K562 (cell line): ENCODE results near the gene ROR2. TPM values are rescaled to one million over a fixed set of nuclear protein-coding genes. Genes with fewer than 3 reads are reported as not detected.

Experiments used
- ATAC-seq: fragments of 200-7000 bp; cut with Tn5 transposase; 3 replicates; pipeline ENCODE4 v1.9.1; 2020; ENCODE audit warnings: moderate library complexity
- BruUV-seq: library from RNA; stranded (reverse); fragments of 400-500 nt; replicated peaks from 2 replicates; lab custom pipeline; 2021; lab: Mats Ljungman, UMichigan
- CTCF ChIA-PET: fragments of 300-600 bp; formaldehyde crosslinking; extraction: SDS; loops from one replicate; lab custom pipeline; 2021; ENCODE audit warnings: low intra/inter-chr PET ratio; lab: Yijun Ruan, JAX
- POLR2A ChIA-PET: fragments of 300-600, 350-650 bp; sonication (Branson Sonifier 250); formaldehyde crosslinking; extraction: SDS; loops from one replicate; lab custom pipeline; 2021; ENCODE audit warnings: antibody characterized with exemption, inconsistent platforms; lab: Yijun Ruan, JAX
- DNase-seq, 4 experiments: peaks; one replicate each; pipeline versions ENCODE4 v3.0.0 to v3.0.0-alpha.2; 2011 to 2018; ENCODE audit warnings: low spot score in 3 of 4, mixed read lengths in 3 of 4; ENCODE audit errors: extremely low read depth in 1 of 4
- FAIRE-seq: peaks from 2 replicates; lab custom pipeline; 2011; peaks lifted over from hg19 to GRCh38; lab: Jason Lieb, UNC
- H2AFZ ChIP-seq: 2 replicates; pipeline ENCODE4 v1.6.0; 2011; ENCODE audit warnings: low read depth, low read length, control low read depth, inconsistent platforms
- H3K27ac ChIP-seq: fragments of 200-600 bp; 3 replicates; pipeline ENCODE4 v1.8.0; 2011; ENCODE audit warnings: low read depth, mild to moderate bottlenecking, control low read depth, inconsistent platforms, low read length, moderate library complexity, mixed read lengths; ENCODE audit errors: extremely low read depth
- H3K27me3 ChIP-seq, 2 experiments: fragments of 300-600 bp in 1 of 2; 2 replicates in 1 of 2; 3 replicates in 1 of 2; pipeline versions ENCODE4 v1.6.0 to v1.8.0; 2011; ENCODE audit warnings: inconsistent platforms in 2 of 2, low read length in 2 of 2, mild to moderate bottlenecking in 1 of 2, mixed read lengths in 1 of 2, moderate library complexity in 1 of 2; ENCODE audit not compliant: control insufficient read depth in 2 of 2, insufficient read depth in 2 of 2
- H3K36me3 ChIP-seq: fragments of 300-600 bp; 3 replicates; pipeline ENCODE4 v1.8.0; 2011; ENCODE audit warnings: mild to moderate bottlenecking, low read length, inconsistent platforms; ENCODE audit not compliant: control insufficient read depth, insufficient read depth
- H3K4me1 ChIP-seq, 2 experiments: fragments of 200-600 bp in 1 of 2; replicated peaks in 1 of 2; 2 replicates in 1 of 2; 3 replicates in 1 of 2; pipeline versions ENCODE4 v1.5.1 to v1.8.0; 2011; ENCODE audit warnings: inconsistent platforms in 2 of 2, low read length in 2 of 2, mild to moderate bottlenecking in 1 of 2, mixed read lengths in 1 of 2, moderate library complexity in 1 of 2; ENCODE audit not compliant: control insufficient read depth in 2 of 2, insufficient read depth in 2 of 2
- H3K4me2 ChIP-seq: 2 replicates; pipeline ENCODE4 v1.6.1; 2011; ENCODE audit warnings: low read length, control low read depth, inconsistent platforms, mixed read lengths; ENCODE audit not compliant: insufficient read depth
- H3K4me3 ChIP-seq: fragments of 200-600 bp; sonication (generic), shearing (Covaris generic); 2 replicates; pipeline ENCODE4 v1.5.1; 2016; ENCODE audit warnings: control low read depth, inconsistent platforms
- H3K79me2 ChIP-seq: fragments of 200-600 bp; 3 replicates; pipeline ENCODE4 v1.8.0; 2011; ENCODE audit warnings: low read length, inconsistent platforms; ENCODE audit not compliant: control insufficient read depth, insufficient read depth
- H3K9ac ChIP-seq, 2 experiments: 2 replicates each; pipeline versions ENCODE4 v1.6.0 to v1.6.1; 2011; ENCODE audit warnings: low read depth in 2 of 2, low read length in 2 of 2, control low read depth in 1 of 2, inconsistent platforms in 1 of 2, mild to moderate bottlenecking in 1 of 2, mixed read lengths in 1 of 2; ENCODE audit not compliant: insufficient read depth in 1 of 2
- H3K9me1 ChIP-seq: one replicate; pipeline ENCODE4 v1.6.0; 2011; ENCODE audit warnings: inconsistent platforms, mild to moderate bottlenecking, low read length, moderate library complexity; ENCODE audit not compliant: control insufficient read depth, insufficient read depth
- H3K9me3 ChIP-seq: replicated peaks from 2 replicates; pipeline ENCODE4 v1.5.1; 2011; ENCODE audit warnings: low read depth, low read length, inconsistent platforms; ENCODE audit not compliant: control insufficient read depth, insufficient read depth
- H4K20me1 ChIP-seq: replicated peaks from 2 replicates; pipeline ENCODE4 v1.6.1; 2011; ENCODE audit warnings: low read length, inconsistent platforms, mixed read lengths; ENCODE audit not compliant: control insufficient read depth, insufficient read depth
- BACH1 ChIP-seq: fragments of 200-800 bp; sonication (Bioruptor generic); IDR thresholded peaks from 2 replicates; pipeline ENCODE4 v1.6.1; 2016; ENCODE audit warnings: missing genetic modification characterization, missing compliant biosample characterization
- BMI1 ChIP-seq: fragments of 150-350 bp; IDR thresholded peaks from 2 replicates; pipeline ENCODE4 v1.6.1; 2014; ENCODE audit warnings: low read length
- C11orf30 ChIP-seq: fragments of 450-650 bp; IDR thresholded peaks from 2 replicates; pipeline ENCODE4 v1.6.1; 2016; ENCODE audit warnings: low read depth, mild to moderate bottlenecking
- CBX3 ChIP-seq, 2 experiments: IDR thresholded peaks; 1 replicate in 1 of 2; 2 replicates in 1 of 2; pipeline ENCODE4 v1.6.1; 2012; ENCODE audit warnings: inconsistent platforms in 2 of 2, low read length in 2 of 2, borderline replicate concordance in 1 of 2, control low read depth in 1 of 2
- CEBPG ChIP-seq, 3 experiments: fragments of 200-800 bp in 1 of 3; sonication (Bioruptor generic) in 1 of 3; sonication (generic) in 1 of 3; formaldehyde crosslinking in 1 of 3; IDR thresholded peaks in 2 of 3; conservative IDR thresholded peaks in 1 of 3; 2 replicates each; pipeline versions ENCODE4 v1.6.1 to v1.8.0; 2016 to 2022; ENCODE audit warnings: missing compliant biosample characterization in 2 of 3, missing genetic modification characterization in 2 of 3, mild to moderate bottlenecking in 1 of 3, missing genetic modification reagents in 1 of 3
- EP400 ChIP-seq: fragments of 450-650 bp; IDR thresholded peaks from 2 replicates; pipeline ENCODE4 v1.6.1; 2017; ENCODE audit warnings: antibody characterized with exemption, mild to moderate bottlenecking, moderate library complexity
- GABPB2 ChIP-seq: fragments of 250-450 bp; sonication (Bioruptor Pico); conservative IDR thresholded peaks from 2 replicates; pipeline ENCODE4 v1.5.1; 2021; ENCODE audit warnings: mild to moderate bottlenecking
- GTF2A2 ChIP-seq: IDR thresholded peaks from 2 replicates; pipeline ENCODE4 v1.6.1; 2016; ENCODE audit warnings: mild to moderate bottlenecking, missing genetic modification characterization, missing compliant biosample characterization
- JUNB ChIP-seq: fragments of 450-650 bp; formaldehyde crosslinking; conservative IDR thresholded peaks from 2 replicates; pipeline ENCODE4 v1.4.0; 2020; ENCODE audit warnings: mild to moderate bottlenecking
- KDM2B ChIP-seq: fragments of 250-450 bp; sonication (Bioruptor Pico); IDR thresholded peaks from 2 replicates; pipeline ENCODE4 v1.8.0; 2021; ENCODE audit warnings: mild to moderate bottlenecking, moderate library complexity
- NELFE ChIP-seq: IDR thresholded peaks from 2 replicates; pipeline ENCODE4 v1.6.1; 2011; ENCODE audit warnings: mild to moderate bottlenecking; ENCODE audit not compliant: insufficient read depth, insufficient read length
- RBFOX2 ChIP-seq: fragments of 200-400 bp; formaldehyde crosslinking; IDR thresholded peaks from 2 replicates; pipeline ENCODE4 v1.6.1; 2017; ENCODE audit warnings: low read depth, mild to moderate bottlenecking, low read length, moderate library complexity
- SLC30A9 ChIP-seq: fragments of 250-450 bp; sonication (Bioruptor Pico); IDR thresholded peaks from 2 replicates; pipeline ENCODE4 v1.8.0; 2022; ENCODE audit warnings: mild to moderate bottlenecking, moderate library complexity
- TCFL5 ChIP-seq: fragments of 250-450 bp; sonication (Bioruptor Pico); conservative IDR thresholded peaks from 2 replicates; pipeline ENCODE4 v1.6.1; 2021; ENCODE audit warnings: mild to moderate bottlenecking, moderate library complexity, matching md5 sums
- ZNF146 ChIP-seq: IDR thresholded peaks from one replicate; pipeline ENCODE4 v1.6.1; 2018; ENCODE audit warnings: missing compliant biosample characterization; ENCODE audit not compliant: unreplicated experiment
- ZNF324 ChIP-seq: fragments of 250-450 bp; sonication (Bioruptor Pico); IDR thresholded peaks from 2 replicates; pipeline ENCODE4 v1.4.0; 2020; ENCODE audit warnings: mild to moderate bottlenecking
- ZNF589 ChIP-seq: fragments of 200-800 bp; sonication (Bioruptor generic); IDR thresholded peaks from 2 replicates; pipeline ENCODE4 v1.6.1; 2016; ENCODE audit warnings: low read depth, missing genetic modification characterization, missing compliant biosample characterization
- ZSCAN29 ChIP-seq: fragments of 450-650 bp; IDR thresholded peaks from 2 replicates; pipeline ENCODE4 v1.6.1; 2017
- WGBS: fragments of 100-300 bp; shearing (Covaris generic); methylation state at CpG from one replicate; pipeline ENCODE4 v1.1.6; 2016; ENCODE audit warnings: low coverage, mixed read lengths; ENCODE audit not compliant: insufficient coverage; ENCODE audit errors: missing lambda C conversion rate; 5-methylcytosine and 5-hydroxymethylcytosine counted together
- in situ Hi-C: fragments of 300-500 bp; cut with MboI; formaldehyde crosslinking; loops from 4 replicates; pipeline ENCODE4 v1.15.0; 2018; ENCODE audit warnings: inconsistent platforms, mixed read lengths
- intact Hi-C: fragments of 100-400 bp; cut with micrococcal nuclease; formaldehyde crosslinking; loops from 2 replicates; pipeline ENCODE4 v1.14.2; 2022
- polyA plus RNA-seq, 8 experiments: library from polyadenylated mRNA; depleted of rRNA in 4 of 8; stranded (reverse) in 5 of 8; unstranded in 3 of 8; fragments of >200 nt; fragmentation: Nextera tagmentation in 2 of 8; fragmentation: Illumina TruSeq in 1 of 8; extraction: Ambion mirVana in 2 of 8; extraction: Trizol in 1 of 8; gene quantifications; 2 replicates each; pipeline versions ENCODE4 v1.2.1 to v1.2.3, GENCODE V29; 2011 to 2014; ENCODE audit warnings: inconsistent platforms in 1 of 8, missing spikeins in 1 of 8
- total RNA-seq, 7 experiments: library from RNA; depleted of rRNA in 6 of 7; stranded (reverse); fragments of >200 nt in 6 of 7; fragmentation: Illumina TruSeq in 2 of 7; extraction: Trizol in 2 of 7; gene quantifications; 2 replicates each; pipeline versions ENCODE4 v1.2.1 to v1.2.3, GENCODE V29; 2011 to 2021; ENCODE audit warnings: low replicate concordance in 1 of 7
- TF ChIP-seq, protein P1 (sequence below): fragments of 450-650 bp; formaldehyde crosslinking; IDR thresholded peaks from 2 replicates; pipeline ENCODE4 v1.4.0; 2020; ENCODE audit warnings: mild to moderate bottlenecking, mixed read lengths

Gene ROR2
- total and polyA plus RNA-seq, 9 of the 15 experiments (the other 6 are each of a cell fraction or from before 2014, with no cell fraction given), result 5.6 to 33.8 (median 15.3) TPM

DNA sequence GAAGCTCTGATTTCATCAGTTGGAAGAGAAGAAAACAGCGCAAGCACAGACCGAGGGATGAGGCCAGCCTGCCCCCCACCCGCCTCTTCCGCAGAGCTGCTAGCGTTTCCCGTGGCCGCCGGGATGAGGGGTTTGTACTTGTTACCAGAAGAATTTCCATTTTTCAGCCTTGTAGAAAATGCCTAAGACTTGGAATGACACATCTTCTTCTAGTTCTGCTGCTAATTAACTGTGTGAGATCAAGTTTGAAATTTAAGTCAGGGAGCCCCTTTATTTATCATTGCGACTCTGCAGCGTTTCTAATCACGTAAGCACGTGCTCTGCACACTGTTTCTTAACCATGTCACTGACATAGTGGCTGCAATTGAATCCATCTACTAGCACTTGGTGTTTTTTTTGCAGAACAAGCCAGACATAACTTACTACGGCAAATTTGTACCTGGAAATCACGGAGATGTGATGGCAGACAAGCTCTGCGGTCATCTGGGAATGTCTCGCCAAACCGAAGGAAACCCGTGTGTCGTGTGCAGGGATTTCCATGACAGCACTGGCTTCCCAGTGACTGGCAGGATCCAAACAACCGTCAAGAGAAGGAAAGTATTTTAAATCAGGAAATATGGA, 41.8 kb upstream of the ROR2 start:
- Histone ChIP-seq H3K9me3 (no peaks in the 10 kb centered on the region), H3K4me3 (no peak overlapping the region), H3K4me2 (no peak overlapping the region), H3K27ac (no peak overlapping the region), H3K36me3 (no peaks in the 10 kb centered on the region), H3K9ac (no peak overlapping the region), H3K4me1 (no peaks in the 10 kb centered on the region; a peak in 2 of 5 replicates), H4K20me1 (no peaks in the 10 kb centered on the region), H2AFZ (no peak overlapping the region), H3K27me3 (peaks cover 15 to 22% of the 10 kb centered on the region in 2 experiments; a peak in 4 of 5 replicates), H3K9me1 (no peaks in the 10 kb centered on the region), H3K79me2 (no peaks in the 10 kb centered on the region)
- intact Hi-C loops (no loop called here), in situ Hi-C loops (loop anchor here (25.0 kb wide), 1 partner anchor 1080 kb away; no protein-coding TSS in a partner anchor)
- 29% methylated on average over 20 of the region's 20 CpGs for WGBS
- ChIA-PET CTCF (no interaction called here), POLR2A (interaction anchor here (0.6 to 1.2 kb wide), 2 partner anchors 66 to 78 kb away, joined by 3 read pairs; no protein-coding TSS in a partner anchor)
- TF ChIP-seq, protein P1, sequence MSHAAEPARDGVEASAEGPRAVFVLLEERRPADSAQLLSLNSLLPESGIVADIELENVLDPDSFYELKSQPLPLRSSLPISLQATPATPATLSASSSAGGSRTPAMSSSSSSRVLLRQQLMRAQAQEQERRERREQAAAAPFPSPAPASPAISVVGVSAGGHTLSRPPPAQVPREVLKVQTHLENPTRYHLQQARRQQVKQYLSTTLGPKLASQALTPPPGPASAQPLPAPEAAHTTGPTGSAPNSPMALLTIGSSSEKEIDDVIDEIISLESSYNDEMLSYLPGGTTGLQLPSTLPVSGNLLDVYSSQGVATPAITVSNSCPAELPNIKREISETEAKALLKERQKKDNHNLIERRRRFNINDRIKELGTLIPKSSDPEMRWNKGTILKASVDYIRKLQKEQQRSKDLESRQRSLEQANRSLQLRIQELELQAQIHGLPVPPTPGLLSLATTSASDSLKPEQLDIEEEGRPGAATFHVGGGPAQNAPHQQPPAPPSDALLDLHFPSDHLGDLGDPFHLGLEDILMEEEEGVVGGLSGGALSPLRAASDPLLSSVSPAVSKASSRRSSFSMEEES (CRISPR knock-in tag), result no peak
- no peak for TF ChIP-seq RBFOX2
- no peak for TF ChIP-seq ZNF324 (CRISPR knock-in tag)
- TF ChIP-seq BMI1, result no peak
- no peak for TF ChIP-seq KDM2B (CRISPR knock-in tag)
- TF ChIP-seq EP400, result no peak
- TF ChIP-seq BACH1, result no peak
- TF ChIP-seq ZNF146 (CRISPR knock-in tag), result no peak
- no peak for TF ChIP-seq SLC30A9 (CRISPR knock-in tag)
- no peak for TF ChIP-seq ZNF589 (CRISPR knock-in tag)
- no peak for TF ChIP-seq CBX3 (IDR thresholded peaks at IDR 0.05; ENCODE audit: borderline replicate concordance in 1 of 2, low read length in 2 of 2)
- no peak for TF ChIP-seq ZSCAN29
- TF ChIP-seq JUNB (CRISPR knock-in tag), result no peak
- TF ChIP-seq CEBPG (CRISPR knock-in tag; IDR thresholded peaks at IDR 0.05), result no peak
- TF ChIP-seq CEBPG (tag; conservative IDR thresholded peaks at IDR 0.05 in 1 of 2, IDR thresholded peaks at IDR 0.05 in 1 of 2), result no peak
- TF ChIP-seq NELFE, result no peak
- TF ChIP-seq GABPB2 (CRISPR knock-in tag), result no peak
- TF ChIP-seq TCFL5 (CRISPR knock-in tag), result no peak
- no peak for TF ChIP-seq GTF2A2 (tag)
- no peak for TF ChIP-seq C11orf30
- no peak for ATAC-seq
- BruUV-seq, result no TSS peak
- DNase-seq, result no peak
- FAIRE-seq, result peak; percentile 26
